ENCODE measurements around the gene HSPG2.

Gene HSPG2

DNA sequence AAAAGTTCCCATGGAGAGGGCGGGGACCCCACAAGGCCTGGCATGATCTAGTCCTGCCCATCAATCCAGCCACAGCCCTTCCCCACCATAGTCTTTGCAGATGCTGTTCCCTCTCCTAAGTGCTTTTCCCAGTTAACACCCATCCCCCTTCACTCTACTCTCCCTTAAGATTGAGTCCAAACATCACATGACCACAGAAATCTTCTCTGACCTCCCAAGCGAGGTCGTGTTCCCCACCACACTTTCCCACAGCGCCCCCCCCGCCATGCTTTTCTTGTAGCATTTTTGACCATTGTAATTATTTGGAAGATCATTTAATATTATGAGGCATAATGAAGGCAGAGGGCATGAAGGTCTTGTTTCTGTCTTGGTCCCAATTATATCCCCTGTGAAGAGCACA, 4.3 kb upstream of the HSPG2 start:
- DNase-seq (ENCODE audit: low read depth, low spot score) = no peak
- Histone ChIP-seq H3K4me3 (no peak overlapping the region), H3K36me3 (ENCODE audit: insufficient read depth, low read length) (no peaks in the 10 kb centered on the region), H3K9me3 (ENCODE audit: low read depth, low read length) (no peaks in the 10 kb centered on the region), H3K27ac (no peak overlapping the region), H3K9ac (ENCODE audit: insufficient read length) (no peak overlapping the region)
- TF ChIP-seq FOXP2 (optimal IDR thresholded peaks at IDR 0.05; ENCODE audit: control extremely low read depth, extremely low read length, insufficient read depth) = no peak
- no peak for TF ChIP-seq EZH2 (IDR thresholded peaks at IDR 0.05)
- TF ChIP-seq POLR2AphosphoS5 (IDR thresholded peaks at IDR 0.05; ENCODE audit: borderline replicate concordance, low read depth, low read length) = no peak

DNA sequence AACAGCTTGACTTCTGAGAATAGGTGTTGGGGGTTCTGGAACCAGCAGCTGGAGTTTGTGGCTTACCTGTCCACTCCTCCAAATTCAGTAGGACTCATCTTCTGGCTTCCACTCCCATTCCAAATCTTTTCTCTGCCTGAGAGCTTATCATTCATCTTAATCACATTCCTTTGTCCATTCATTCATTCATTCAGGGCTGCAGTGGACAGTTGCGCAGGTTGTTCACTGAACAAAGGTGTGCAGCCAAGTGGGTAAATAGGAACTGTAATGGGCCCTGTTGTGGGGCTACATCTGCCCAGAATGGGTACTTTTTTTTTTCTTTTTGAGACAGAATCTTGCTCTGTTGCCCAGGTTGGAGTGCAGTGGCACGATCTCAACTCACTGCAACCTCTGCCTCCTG, 3.4 kb upstream of the HSPG2 start:
- no peak overlapping the region for H3K9ac ChIP-seq (ENCODE audit: insufficient read length)
- H3K27ac ChIP-seq = no peak overlapping the region
- H3K9me3 ChIP-seq (ENCODE audit: low read depth, low read length) = no peaks in the 10 kb centered on the region
- DNase-seq (ENCODE audit: low read depth, low spot score) = no peak
- no peak overlapping the region for H3K4me3 ChIP-seq
- H3K36me3 ChIP-seq (ENCODE audit: insufficient read depth, low read length) = no peaks in the 10 kb centered on the region
- no peak for TF ChIP-seq FOXP2 (optimal IDR thresholded peaks at IDR 0.05; ENCODE audit: control extremely low read depth, extremely low read length, insufficient read depth)
- no peak for TF ChIP-seq POLR2AphosphoS5 (IDR thresholded peaks at IDR 0.05; ENCODE audit: borderline replicate concordance, low read depth, low read length)

DNA sequence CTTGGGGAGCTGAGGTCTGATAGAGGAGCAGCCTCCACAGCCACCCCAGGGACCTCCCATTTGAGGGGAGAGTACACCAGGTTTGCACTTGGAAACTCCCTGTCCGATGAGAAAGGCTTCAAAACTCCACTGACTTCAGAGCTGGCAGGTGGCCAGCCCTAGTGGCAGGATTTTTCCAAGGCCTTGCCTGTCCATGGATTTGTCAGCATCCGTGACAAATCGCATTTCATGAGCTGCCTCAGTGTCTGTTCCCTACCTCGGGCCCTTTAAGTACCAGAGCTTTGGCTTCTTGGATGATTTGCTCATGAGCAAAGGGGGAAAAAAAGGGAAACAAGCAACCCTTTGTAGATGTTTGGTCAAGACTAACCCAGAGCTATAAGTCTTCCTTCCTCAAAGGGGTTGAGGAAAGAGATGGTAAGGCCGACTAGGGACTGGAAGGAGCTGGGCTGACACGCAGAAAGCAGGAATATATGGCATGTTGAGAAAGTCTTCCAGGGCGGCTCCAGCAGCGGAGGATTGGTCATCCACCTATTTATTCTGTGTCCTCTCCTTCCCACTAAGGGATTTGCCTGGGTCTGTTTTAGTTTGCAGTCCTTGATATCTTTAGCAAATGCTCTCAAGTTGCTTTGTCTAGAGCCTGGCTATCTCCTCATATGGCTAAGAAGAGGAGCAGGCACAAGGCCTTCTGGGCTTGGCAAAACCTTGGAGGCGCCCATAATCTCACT, 2.7 kb upstream of the HSPG2 start:
- TF ChIP-seq POLR2AphosphoS5 (IDR thresholded peaks at IDR 0.05; ENCODE audit: borderline replicate concordance, low read depth, low read length) (no peak), EZH2 (IDR thresholded peaks at IDR 0.05) (no peak), FOXP2 (optimal IDR thresholded peaks at IDR 0.05; ENCODE audit: control extremely low read depth, extremely low read length, insufficient read depth) (no peak)
- H3K9ac ChIP-seq (ENCODE audit: insufficient read length) = no peak overlapping the region
- no peaks in the 10 kb centered on the region for H3K36me3 ChIP-seq (ENCODE audit: insufficient read depth, low read length)
- DNase-seq (ENCODE audit: low read depth, low spot score) = no peak
- no peaks in the 10 kb centered on the region for H3K9me3 ChIP-seq (ENCODE audit: low read depth, low read length)
- H3K27ac ChIP-seq = no peak overlapping the region
- no peak overlapping the region for H3K4me3 ChIP-seq

DNA sequence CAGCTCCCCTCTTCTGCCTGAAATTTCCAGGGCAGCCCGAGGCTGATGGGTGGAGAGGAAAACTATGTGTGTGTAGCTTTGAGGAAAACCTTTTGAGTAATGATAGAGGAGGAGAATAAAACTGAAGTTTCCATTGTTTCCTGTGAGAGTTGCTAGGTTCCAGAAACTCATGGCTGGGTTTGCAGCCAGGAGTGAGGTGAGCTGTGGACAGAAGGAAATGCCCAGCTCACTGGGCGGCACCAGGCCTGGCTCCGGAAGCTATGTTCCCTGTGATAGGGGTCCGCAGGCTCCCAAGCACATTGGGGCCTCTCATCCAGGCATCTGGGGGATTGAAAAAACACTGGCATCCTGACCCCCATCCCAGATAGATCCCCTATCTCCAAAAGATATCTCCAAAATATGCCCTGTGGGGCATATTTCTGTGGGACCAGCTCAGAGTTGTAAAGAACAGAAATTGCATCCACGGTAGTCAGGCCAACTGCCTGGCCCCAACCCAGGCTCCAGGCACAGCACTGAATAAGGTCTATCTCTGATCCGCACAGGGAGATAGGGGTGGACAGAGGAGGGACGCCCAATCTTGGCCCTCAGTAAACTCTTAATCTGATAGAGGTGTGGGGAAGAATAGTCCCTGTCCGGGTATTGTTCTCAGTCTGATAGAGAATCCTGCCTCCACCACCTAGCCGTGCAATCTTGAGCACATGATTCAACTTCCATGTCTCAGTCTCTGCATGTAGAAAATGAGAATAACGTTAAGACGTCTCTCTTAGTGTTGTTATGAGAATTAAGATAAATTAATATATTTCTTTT, 1.8 kb upstream of the HSPG2 start:
- TF ChIP-seq POLR2AphosphoS5 (IDR thresholded peaks at IDR 0.05; ENCODE audit: borderline replicate concordance, low read depth, low read length) = no peak
- no peak for DNase-seq (ENCODE audit: low read depth, low spot score)
- H3K9me3 ChIP-seq (ENCODE audit: low read depth, low read length) = no peaks in the 10 kb centered on the region
- no peaks in the 10 kb centered on the region for H3K36me3 ChIP-seq (ENCODE audit: insufficient read depth, low read length)
- H3K4me3 ChIP-seq = no peak overlapping the region
- no peak overlapping the region for H3K27ac ChIP-seq
- H3K9ac ChIP-seq (ENCODE audit: insufficient read length) = no peak overlapping the region

DNA sequence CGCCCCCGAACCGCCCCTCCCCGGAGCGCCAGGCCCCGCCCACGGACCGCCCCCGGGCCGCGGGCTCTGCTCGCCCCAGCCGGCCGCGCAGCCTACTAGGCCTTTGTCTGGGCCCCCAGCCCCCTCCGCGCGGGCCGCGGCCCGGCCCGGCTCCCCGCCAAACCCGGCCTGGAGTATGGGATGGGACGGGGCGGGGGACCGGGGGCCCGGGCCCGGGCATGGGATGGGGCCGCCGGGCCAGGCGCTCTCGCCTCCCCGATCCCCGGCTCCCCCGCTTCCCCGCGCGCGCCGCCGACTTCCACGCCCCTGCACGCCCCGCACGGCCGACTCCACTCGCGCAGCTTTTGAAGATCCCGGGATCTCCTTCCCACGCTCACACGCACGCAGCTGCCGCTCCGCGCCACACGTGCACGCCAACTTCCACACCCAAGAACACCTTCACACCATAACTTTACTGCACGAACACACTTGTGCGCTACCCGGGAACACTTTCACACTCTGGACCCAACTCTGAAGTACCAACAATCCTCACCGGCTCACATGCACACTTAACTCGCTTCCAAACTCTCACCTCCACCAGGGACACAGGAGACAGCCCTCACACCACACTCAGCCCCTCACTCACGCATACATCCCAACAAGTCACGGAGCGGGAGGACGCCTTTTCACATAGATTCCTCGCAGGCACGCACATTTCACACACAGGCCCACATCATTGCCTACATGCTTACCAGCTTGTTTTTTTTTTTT, 437 bp upstream of the HSPG2 start:
- Histone ChIP-seq H3K9ac (ENCODE audit: insufficient read length) (peak overlapping the region; percentile 63), H3K9me3 (ENCODE audit: low read depth, low read length) (no peaks in the 10 kb centered on the region), H3K4me3 (peak overlapping the region; percentile 83), H3K27ac (peak overlapping the region; percentile 59; the same call in 1 of the 2 replicates), H3K36me3 (ENCODE audit: insufficient read depth, low read length) (no peaks in the 10 kb centered on the region)
- DNase-seq (ENCODE audit: low read depth, low spot score) = peak; percentile 20
- TF ChIP-seq FOXP2 (optimal IDR thresholded peaks at IDR 0.05; ENCODE audit: control extremely low read depth, extremely low read length, insufficient read depth) (no peak), POLR2AphosphoS5 (IDR thresholded peaks at IDR 0.05; ENCODE audit: borderline replicate concordance, low read depth, low read length) (no peak; the same call in 1 of the 2 replicates), EZH2 (IDR thresholded peaks at IDR 0.05) (no peak)

DNA sequence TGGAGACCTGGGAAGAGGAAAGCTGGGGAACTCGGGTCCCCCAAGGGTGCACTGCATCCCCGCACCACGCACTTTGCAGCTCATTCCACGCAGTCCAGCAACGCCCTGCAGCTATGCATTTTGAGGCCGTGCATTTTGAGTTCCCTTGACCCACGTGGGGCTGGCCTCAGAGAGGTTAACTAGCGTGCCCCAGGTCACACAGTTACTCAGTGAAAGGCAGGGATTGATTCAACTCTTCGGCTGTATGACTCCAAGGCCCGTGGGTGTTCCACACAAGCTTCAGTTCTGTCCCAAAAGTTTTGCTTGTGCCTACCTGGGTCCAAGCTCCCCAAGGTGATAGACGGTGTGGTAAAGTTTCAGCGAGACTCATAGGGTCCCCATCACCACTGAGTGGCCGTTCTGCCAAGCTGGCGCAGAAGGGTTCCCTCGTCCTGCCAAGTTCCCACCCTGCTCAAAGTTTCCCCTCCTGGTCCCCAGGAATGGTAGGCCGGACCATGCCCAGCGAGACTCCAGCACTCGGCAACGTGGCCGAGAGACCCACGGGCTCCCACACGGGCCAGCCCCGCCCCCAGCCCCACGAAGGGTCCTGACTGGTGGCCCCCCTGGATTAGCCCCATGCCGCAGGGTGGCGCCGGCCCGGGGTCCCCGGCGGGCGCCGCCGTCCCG, 611 bp downstream of the HSPG2 start:
- no peak for TF ChIP-seq FOXP2 (optimal IDR thresholded peaks at IDR 0.05; ENCODE audit: control extremely low read depth, extremely low read length, insufficient read depth)
- no peak for TF ChIP-seq EZH2 (IDR thresholded peaks at IDR 0.05)
- TF ChIP-seq POLR2AphosphoS5 (IDR thresholded peaks at IDR 0.05; ENCODE audit: borderline replicate concordance, low read depth, low read length) = no peak
- Histone ChIP-seq H3K9me3 (ENCODE audit: low read depth, low read length) (no peaks in the 10 kb centered on the region), H3K9ac (ENCODE audit: insufficient read length) (peak overlapping the region; percentile 65), H3K27ac (no peak overlapping the region), H3K36me3 (ENCODE audit: insufficient read depth, low read length) (no peaks in the 10 kb centered on the region), H3K4me3 (peak overlapping the region; percentile 81)
- DNase-seq (ENCODE audit: low read depth, low spot score) = no peak

DNA sequence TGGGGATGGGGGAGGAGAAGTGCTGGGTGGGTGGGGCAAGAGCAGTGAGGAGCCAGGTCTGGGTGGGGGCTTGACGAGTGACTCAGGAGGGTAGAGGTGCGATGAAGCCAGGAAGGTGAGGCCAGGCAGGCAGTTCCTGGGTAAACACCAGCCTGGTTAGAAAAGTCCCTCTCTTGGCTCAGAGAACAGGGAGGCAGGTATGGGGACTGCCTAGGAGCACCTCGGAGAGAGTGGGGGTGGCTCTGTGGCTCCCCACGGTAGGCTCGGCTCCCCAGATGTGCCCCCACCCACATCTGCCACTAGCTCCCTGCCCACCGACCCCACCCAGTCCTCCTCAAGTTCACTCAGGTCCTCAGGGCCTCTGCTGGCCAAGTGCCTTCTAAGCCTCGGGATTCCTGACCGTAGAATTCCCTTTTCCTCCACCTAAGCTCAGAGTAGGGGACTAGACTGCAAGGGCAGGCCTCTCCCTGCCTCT, 1.2 kb downstream of the HSPG2 start:
- Histone ChIP-seq H3K27ac (no peak overlapping the region), H3K36me3 (ENCODE audit: insufficient read depth, low read length) (no peaks in the 10 kb centered on the region), H3K4me3 (peak overlapping the region; percentile 81), H3K9ac (ENCODE audit: insufficient read length) (peak overlapping the region; percentile 55), H3K9me3 (ENCODE audit: low read depth, low read length) (no peaks in the 10 kb centered on the region)
- no peak for TF ChIP-seq EZH2 (IDR thresholded peaks at IDR 0.05)
- no peak for TF ChIP-seq POLR2AphosphoS5 (IDR thresholded peaks at IDR 0.05; ENCODE audit: borderline replicate concordance, low read depth, low read length)
- no peak for TF ChIP-seq FOXP2 (optimal IDR thresholded peaks at IDR 0.05; ENCODE audit: control extremely low read depth, extremely low read length, insufficient read depth)
- DNase-seq (ENCODE audit: low read depth, low spot score) = no peak
